GM12872 (cell line): ENCODE data around the gene PACS1.

ENCODE experiments used
- TF ChIP-seq, protein P1 (sequence below): IDR thresholded peaks from 3 replicates; pipeline ENCODE4 v1.5.1; 2011; ENCODE audit warnings: low read depth, mild to moderate bottlenecking, low read length, moderate library complexity; ENCODE audit not compliant: insufficient read depth

The PACS1 gene

DNA sequence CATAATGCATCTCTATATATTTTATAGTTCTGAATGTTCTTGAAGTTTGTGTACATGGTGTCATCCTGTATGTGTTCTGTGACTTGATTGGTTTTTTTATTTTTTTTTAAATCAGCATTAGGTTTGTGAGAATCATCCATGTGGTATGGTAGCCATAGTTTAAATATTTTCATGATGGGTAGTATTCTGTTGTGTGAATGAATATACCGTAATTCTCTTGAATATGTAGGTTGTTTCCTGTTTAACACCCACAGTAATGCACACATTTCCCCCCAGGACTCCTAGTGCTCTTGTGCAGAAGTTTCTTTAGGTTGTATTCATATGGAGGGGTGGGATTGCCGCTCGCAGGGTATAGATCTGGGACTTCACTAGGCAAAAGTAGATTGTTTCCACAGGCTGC, 2.0 kb downstream of the PACS1 start:
- TF ChIP-seq, protein P1, sequence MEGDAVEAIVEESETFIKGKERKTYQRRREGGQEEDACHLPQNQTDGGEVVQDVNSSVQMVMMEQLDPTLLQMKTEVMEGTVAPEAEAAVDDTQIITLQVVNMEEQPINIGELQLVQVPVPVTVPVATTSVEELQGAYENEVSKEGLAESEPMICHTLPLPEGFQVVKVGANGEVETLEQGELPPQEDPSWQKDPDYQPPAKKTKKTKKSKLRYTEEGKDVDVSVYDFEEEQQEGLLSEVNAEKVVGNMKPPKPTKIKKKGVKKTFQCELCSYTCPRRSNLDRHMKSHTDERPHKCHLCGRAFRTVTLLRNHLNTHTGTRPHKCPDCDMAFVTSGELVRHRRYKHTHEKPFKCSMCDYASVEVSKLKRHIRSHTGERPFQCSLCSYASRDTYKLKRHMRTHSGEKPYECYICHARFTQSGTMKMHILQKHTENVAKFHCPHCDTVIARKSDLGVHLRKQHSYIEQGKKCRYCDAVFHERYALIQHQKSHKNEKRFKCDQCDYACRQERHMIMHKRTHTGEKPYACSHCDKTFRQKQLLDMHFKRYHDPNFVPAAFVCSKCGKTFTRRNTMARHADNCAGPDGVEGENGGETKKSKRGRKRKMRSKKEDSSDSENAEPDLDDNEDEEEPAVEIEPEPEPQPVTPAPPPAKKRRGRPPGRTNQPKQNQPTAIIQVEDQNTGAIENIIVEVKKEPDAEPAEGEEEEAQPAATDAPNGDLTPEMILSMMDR, result no peak

DNA sequence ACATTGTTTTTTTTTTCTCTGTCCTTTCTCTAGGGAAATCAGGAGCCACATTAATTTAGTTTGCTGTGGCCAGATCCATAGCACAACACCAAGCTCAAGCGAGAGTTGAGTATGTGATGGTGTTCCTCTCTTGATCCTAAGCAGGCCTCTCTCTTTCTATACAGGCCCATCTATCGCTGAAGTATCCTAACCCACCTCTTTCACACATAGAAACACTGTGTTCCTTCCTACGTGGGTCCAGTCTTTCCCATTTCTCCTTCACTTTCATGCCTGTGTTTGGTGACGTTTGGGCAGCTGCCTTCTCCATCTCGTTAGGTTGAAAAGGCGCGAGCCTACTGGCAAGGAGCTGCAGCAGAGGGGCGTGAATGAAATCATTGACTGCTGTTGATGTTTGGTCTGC, 2.4 kb downstream of the PACS1 start:
- TF ChIP-seq, protein P1, result no peak

DNA sequence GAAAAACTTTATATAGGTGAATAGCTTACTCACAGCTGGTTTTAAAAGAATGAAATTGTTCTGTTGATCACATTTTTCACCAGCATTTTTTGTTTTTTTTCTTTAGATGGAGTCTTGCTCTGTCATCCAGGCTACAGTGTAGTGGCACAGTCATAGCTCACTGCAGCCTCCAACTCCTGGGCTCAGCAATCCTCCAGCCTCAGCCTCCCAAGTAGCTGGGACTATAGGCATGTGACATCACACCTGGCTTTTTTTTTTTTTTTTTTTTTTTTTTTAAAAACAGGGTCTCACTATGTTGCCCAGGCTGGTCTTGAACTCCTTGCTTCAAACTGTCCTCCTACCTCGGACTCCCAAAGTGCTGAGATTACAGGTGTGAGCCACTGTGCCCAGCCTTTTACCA, 3.6 kb downstream of the PACS1 start:
- TF ChIP-seq, protein P1, result no peak

DNA sequence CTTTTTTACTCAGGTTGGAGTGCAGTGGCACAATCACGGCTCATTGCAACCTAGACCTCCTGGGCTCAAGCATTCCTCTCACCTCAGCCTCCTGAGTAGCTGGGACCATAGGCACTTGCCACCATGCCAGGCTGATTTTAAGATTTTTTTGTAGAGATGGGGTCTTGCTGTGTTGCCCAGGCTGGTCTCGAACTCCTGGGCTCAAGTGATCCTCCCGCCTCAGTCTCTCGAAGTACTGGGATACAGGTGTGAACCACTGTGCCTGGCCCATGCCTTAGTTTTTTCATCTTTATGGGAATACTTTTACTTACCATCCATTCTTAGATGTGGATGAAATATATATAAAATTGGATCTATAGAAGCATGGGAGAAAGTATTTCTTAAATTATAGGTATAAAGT, 5.2 kb downstream of the PACS1 start:
- TF ChIP-seq, protein P1, result no peak

DNA sequence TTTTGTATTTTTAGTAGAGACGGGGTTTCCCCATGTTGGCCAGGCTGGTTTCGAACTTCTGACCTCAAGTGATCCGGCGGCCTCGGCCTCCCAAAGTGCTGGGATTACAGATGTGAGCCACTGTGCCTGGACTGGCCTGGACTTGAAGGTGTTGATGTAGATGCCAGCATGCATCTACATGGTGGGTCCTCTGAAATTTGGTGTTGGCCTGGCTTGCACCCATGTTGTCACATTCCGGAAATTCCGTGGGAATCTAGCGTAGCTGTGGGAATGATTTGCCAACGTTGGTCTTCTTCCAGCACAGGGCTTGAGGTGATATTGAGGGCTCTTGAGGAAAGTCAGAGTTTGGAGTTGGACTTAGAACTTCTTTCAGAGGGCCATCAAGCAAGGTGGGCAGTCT, 6.5 kb downstream of the PACS1 start:
- TF ChIP-seq, protein P1, result no peak

DNA sequence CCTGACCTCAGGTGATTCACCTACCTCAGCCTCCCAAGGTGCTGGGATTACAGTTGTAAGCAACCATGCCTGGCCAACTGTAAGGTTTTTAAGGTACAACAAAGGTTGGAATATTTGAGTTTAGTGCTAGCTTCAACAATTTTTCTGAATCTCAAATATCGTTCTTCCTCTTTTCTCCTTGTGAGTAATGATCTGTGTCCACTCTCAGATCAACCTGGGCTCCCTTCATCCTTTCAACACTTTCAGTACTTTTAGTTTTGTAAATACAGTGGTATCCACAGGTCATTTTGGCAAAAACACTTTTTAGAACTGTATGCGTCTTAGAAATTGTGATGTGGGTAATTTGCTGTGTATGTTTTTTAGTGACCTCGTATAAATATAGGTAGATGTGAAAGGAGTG, 7.9 kb downstream of the PACS1 start:
- TF ChIP-seq, protein P1, result no peak

DNA sequence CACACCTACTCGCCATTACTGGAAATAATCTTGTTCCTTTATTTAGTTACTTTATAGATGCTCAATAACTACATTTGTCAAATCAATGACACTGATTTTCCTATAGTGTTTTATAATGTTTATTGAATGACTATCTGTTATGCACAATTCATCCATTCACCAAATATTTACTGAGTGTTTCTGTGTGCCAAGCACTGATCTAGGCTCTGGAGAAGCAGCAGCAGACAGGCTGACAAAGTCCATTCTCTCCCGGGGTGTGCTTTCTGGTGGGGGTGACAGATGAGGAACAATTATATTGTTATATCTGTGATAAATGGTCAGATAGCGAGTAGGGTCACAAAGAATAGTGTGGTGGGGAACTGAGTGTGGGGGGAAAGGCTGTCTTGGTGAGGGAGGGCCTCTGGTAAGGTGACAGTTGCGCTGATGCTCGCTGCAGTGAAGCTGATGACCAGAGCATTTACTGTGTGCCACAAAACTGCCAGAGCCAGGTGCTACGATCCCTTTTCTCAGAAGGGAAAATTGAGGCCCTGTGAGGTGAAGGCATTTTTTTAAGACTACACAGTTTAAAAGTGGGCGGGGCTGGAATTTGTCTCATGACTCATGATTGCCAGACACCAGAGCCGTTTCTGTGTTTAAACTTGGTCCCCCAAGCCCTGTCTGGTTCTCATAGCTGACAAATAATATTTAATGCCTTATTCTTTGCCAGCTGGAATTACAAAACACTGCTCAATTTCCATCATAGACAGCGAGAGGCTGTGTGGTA, 10.2 kb downstream of the PACS1 start:
- TF ChIP-seq, protein P1, result no peak
